UCSD-AML1 (cell line): Measurements from ENCODE around the gene KCNA1.
"Not testable (repeated sequence)": the region's sequence is repeated elsewhere in the genome, so short reads cannot be mapped to it uniquely, and the experiment has no call there.

Experiments used
- DNase-seq: peaks from one replicate; lab custom pipeline; 2025; ENCODE audit not compliant: unreplicated experiment; lab: John Stamatoyannopoulos, UW

KCNA1 gene

GRCh38 chr12:4909734-4910501, at the start of gene KCNA1:
KCNA1 (plus strand) TSS chr12:4909905; CDS start chr12:4911379, 1,474 bp downstream.
- no peak for DNase-seq

GRCh38 chr12:4860741-4861140, 49.0 kb upstream of the KCNA1 start:
- DNase-seq, result no peak

DNA sequence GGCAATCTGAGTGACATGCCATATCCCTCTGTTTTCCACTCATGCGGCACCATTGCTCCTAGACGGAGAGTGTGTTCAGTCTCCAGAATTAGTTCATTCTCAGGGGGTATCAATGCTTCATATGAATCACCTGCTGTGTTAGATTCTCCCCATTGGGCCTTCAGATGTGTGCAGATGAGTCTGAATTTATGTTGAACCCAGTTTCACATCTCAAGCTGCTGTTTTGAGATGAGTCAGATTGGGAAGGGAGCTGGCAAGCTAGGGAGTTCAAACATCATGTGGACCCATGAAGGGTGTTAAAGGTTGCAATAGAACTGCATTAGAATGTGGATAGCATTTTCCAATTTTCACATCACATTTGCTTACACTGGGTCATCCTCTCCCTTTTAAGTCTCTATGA, 46.9 kb upstream of the KCNA1 start:
- no peak for DNase-seq

GRCh38 chr12:4864575-4864974, 45.1 kb upstream of the KCNA1 start:
- no peak for DNase-seq

- DNase-seq, result no peak
These were observed 44.5 kb upstream of the KCNA1 start for GRCh38 chr12:4865246-4865645.

DNA sequence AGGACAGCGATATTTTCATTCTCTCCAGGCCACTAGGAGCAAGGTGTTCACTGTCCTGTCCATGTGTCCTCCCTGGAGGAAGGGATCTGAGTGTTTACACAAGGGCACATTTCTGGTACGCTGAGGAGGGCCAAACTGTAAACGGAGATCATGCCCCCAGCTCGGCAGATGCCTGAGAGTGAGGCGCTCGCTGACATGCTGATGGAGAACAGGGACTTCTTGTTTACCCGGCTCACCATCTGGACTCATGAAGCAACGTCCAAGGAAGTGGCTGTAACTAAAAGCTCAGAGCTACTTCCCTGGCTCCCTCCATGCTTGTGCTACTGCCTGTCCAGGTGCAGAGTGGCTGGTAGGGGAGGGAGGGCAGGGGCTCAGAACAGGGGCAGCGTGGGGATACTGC, 43.4 kb upstream of the KCNA1 start:
- DNase-seq, result no peak

DNA sequence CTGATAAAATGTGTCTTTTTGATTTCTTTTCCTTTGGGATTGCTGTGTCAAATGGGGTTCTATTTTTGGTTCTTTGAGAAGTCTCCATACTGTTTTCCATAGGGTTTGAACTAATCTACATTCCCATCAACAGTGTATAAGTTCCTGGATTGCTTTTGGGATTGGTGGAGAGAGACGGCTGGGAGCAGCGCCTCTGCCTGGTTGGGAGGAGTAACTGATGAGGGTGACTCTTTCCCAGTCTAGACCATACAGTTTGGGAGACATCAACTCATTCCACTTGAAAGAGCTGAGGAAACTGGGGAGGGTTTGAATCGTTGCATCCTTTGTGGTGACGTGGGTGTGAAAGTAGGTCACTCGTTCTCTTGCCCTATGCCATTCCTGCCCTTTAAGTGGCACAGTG, 42.3 kb upstream of the KCNA1 start:
- no peak for DNase-seq

DNA sequence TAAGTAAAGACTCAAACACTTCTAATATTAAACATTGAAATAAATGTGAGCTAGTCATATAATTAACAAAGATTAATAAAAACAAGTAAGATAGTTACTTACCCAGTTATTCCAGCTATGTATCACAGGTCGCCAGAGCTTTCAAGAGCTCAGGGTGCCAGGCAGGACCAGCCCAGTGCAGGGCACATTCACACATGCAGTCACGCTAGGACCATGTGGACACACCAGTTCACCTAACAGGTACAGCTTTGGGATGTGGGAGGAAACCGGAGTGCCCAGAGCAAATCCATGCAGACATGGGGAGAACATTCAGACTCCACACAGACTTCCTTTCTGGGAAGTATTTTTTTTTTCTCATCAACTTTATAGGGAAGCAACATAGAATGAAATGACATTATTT, 39.3 kb upstream of the KCNA1 start:
- DNase-seq, result no peak

GRCh38 chr12:4871514-4871913, 38.2 kb upstream of the KCNA1 start:
- DNase-seq, result no peak

- DNase-seq, result no peak
These were observed 35.8 kb upstream of the KCNA1 start for GRCh38 chr12:4873947-4874346.

DNA sequence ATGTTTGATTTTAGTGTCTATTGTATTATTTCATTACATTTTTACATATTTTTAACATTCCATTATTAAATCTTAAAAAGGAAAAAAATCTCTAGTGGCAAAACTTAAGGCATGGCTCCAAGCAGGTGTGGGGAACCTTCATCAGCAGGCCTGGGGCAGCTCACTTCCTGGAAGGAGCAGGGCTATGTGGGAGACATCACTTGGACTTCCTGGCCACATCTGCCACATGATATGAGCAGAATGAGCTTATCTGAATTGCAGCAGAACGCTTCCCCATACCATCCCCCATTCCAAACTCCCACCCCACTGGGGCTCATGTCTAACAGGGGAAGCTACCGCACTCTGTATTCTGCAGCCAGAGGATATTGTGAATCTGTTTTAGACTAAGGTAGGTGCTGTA, 35.0 kb upstream of the KCNA1 start:
- no peak for DNase-seq

GRCh38 chr12:4879481-4879880, 30.2 kb upstream of the KCNA1 start:
- DNase-seq, result not testable (repeated sequence)

- no peak for DNase-seq
These were observed 28.2 kb upstream of the KCNA1 start for GRCh38 chr12:4881266-4882064.

GRCh38 chr12:4891866-4892265, 17.8 kb upstream of the KCNA1 start:
- DNase-seq, result no peak

DNA sequence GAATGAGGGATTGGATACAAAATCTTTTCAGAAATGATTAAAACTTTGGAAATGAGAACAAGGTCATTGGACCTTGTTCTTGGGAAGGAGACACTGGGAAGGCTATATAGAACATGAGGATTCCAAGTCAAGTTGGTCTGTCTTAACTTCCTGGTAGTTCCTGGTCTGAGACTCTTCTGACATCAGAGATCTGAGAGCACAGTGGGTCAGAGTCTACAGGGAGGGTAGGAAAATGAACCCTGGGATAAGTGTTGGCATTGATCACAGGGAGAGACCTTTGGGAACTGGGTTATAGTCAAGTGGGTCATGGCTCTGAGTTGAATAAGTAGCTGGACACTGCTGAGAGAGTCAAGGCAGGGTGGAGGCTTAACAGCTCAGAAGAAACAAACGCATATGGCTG, 17.3 kb upstream of the KCNA1 start:
- DNase-seq, result no peak

DNA sequence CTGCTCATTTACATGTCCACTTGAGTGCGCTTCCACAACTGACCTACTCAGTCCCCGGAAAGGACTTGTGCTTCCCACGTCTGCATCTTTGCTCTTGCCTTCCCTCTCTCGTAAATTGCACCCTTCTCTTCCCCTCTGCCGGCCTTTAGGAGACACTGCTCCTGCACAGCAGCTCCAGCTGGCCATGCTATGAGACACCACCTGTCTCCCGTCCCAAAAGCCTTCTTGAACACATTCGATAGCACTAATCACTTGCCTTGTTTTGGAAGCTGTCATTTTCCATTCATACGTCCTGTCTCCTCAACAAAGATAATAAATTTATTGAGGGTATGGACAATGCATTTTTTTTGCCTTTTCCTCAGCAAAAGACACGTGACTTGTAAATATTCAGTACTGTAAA, 15.7 kb upstream of the KCNA1 start:
- DNase-seq, result no peak

DNA sequence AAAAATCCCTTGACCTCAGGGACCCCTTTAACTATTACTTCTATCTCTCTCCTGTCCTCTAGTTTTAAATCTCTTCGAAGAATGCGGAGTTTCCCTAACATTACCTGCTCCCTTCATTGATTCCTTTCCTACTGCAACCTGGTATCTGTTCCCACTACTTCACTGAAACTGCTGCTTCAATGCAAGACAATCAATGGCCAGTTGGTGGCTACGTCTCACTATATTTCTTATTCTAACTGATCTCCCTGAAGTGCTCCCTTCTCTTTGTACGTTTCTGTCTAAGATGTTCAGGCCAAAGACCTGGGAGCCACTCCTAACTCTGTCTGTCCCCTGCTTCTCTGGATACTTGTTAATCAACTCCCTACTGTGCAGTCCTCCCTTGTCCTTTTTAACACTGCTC, 10.3 kb upstream of the KCNA1 start:
- DNase-seq, result no peak

DNA sequence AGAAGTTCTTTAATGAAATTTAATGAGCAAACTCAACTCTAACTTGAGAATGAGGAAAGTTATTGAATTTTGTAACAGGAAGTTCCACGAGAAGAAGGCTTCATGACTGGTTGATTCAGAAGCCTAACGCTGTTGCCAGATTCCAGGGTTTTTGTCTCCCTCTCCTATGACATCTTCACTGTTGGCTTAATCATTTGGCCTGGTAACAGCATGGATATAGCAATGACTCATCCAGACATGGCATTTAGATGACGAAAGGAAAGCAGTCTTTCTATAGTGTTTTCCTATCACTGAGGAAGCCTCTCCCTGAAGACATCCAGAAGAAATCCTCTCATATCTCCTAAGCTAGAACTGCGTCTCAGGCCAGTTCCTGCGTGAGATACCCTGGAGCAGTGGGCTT, 9.4 kb upstream of the KCNA1 start:
- no peak for DNase-seq

DNA sequence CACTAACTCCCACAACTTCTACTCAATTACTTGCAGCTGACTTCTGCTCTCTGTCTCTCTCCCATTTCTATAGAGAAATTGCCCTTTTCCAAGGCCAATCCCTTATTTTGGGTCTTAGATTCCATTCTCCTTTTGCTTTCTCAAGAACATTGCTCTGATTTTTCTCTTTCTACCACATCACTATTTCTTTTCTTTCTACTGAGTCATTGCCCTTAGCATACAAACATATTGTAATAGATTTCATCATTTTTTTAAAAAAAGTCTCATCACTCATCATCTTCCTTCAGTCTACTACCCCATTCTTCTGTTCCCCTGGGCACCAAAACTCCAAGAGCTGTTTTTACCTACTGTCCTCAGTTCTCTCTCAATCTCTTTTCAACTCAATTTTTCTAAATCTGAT, 4.4 kb upstream of the KCNA1 start:
- DNase-seq, result no peak

- no peak for DNase-seq
These were observed 858 bp upstream of the KCNA1 start for GRCh38 chr12:4908684-4909409.

- DNase-seq, result no peak
These were observed 333 bp upstream of the KCNA1 start for GRCh38 chr12:4909410-4909733.
